ENCODE data around the gene CDH15. TPM values are rescaled to one million over a fixed set of nuclear protein-coding genes. Genes with fewer than 3 reads are reported as not detected.
"Not testable (repeated sequence)": the region's sequence is repeated elsewhere in the genome, so short reads cannot be mapped to it uniquely, and the experiment has no call there.

Gene CDH15
- polyA plus RNA-seq, 1 donor from 2014 or later, result not detected

- Mint-ChIP-seq H3K27me3 (no peaks in the 10 kb centered on the region), H3K4me1 (peaks cover 11 to 16% (median 14%) of the 10 kb centered on the region in 3 donors), H3K27ac (peak overlapping the region in 1 of 3 donors; percentile 24), H3K9me3 (no peaks in the 10 kb centered on the region), H3K4me3 (peak overlapping the region in 3 of 4 donors; percentile 55 to 85 (median 56)), H3K36me3 (peaks cover 3% of the 10 kb centered on the region)
Measured at GRCh38 chr16:89219365-89219764, 47.8 kb downstream of the CDH15 start.

- H3K36me3 Mint-ChIP-seq, result peaks cover 11% of the 10 kb centered on the region
- H3K27ac Mint-ChIP-seq, result no peak overlapping the region
- H3K4me3 Mint-ChIP-seq, result peak overlapping the region in 1 of 4 donors; percentile 50
- H3K9me3 Mint-ChIP-seq, result peaks cover 0 to 2% (median 0%) of the 10 kb centered on the region in 3 donors
- no peaks in the 10 kb centered on the region for H3K27me3 Mint-ChIP-seq
- H3K4me1 Mint-ChIP-seq, result peaks cover 1 to 12% (median 11%) of the 10 kb centered on the region in 3 donors
Measured at GRCh38 chr16:89221604-89222003, 50.1 kb downstream of the CDH15 start.

GRCh38 chr16:89222931-89223330 lies 51.4 kb downstream of the CDH15 start:
- H3K36me3 Mint-ChIP-seq, result peaks cover 18% of the 10 kb centered on the region
- H3K9me3 Mint-ChIP-seq, result peaks cover 2 to 6% (median 5%) of the 10 kb centered on the region in 3 donors
- H3K4me1 Mint-ChIP-seq, result peaks cover 0 to 11% (median 7%) of the 10 kb centered on the region in 3 donors
- H3K4me3 Mint-ChIP-seq, result peak overlapping the region in 1 of 4 donors; percentile 58
- no peak overlapping the region for H3K27ac Mint-ChIP-seq
- H3K27me3 Mint-ChIP-seq, result no peaks in the 10 kb centered on the region

GRCh38 chr16:89224665-89225064 lies 53.1 kb downstream of the CDH15 start:
- Mint-ChIP-seq H3K27ac (no peak overlapping the region), H3K36me3 (peaks cover 20% of the 10 kb centered on the region), H3K4me1 (peaks cover 0 to 6% (median 3%) of the 10 kb centered on the region in 3 donors), H3K4me3 (peak overlapping the region in 1 of 4 donors; percentile 62), H3K9me3 (peaks cover 2 to 16% (median 15%) of the 10 kb centered on the region in 3 donors), H3K27me3 (no peaks in the 10 kb centered on the region)

- Mint-ChIP-seq H3K9me3 (peaks cover 2 to 16% (median 15%) of the 10 kb centered on the region in 3 donors), H3K36me3 (peaks cover 18% of the 10 kb centered on the region), H3K4me3 (no peak overlapping the region), H3K27ac (no peak overlapping the region), H3K27me3 (no peaks in the 10 kb centered on the region), H3K4me1 (peaks cover 0 to 1% (median 0%) of the 10 kb centered on the region in 3 donors)
Measured at GRCh38 chr16:89230255-89230654, 58.7 kb downstream of the CDH15 start.

- Mint-ChIP-seq H3K36me3 (peaks cover 8% of the 10 kb centered on the region), H3K4me1 (peaks cover 0 to 1% (median 0%) of the 10 kb centered on the region in 3 donors), H3K27ac (no peak overlapping the region), H3K4me3 (peak overlapping the region in 1 of 4 donors; percentile 57), H3K27me3 (no peaks in the 10 kb centered on the region), H3K9me3 (peaks cover 2 to 15% (median 10%) of the 10 kb centered on the region in 3 donors)
Measured at GRCh38 chr16:89232107-89232506, 60.6 kb downstream of the CDH15 start.

GRCh38 chr16:89233678-89234490 lies 62.3 kb downstream of the CDH15 start:
- H3K9me3 Mint-ChIP-seq, result peaks cover 0 to 2% (median under 1%) of the 10 kb centered on the region in 3 donors
- no peak overlapping the region for H3K27ac Mint-ChIP-seq
- no peak overlapping the region for H3K4me3 Mint-ChIP-seq
- no peaks in the 10 kb centered on the region for H3K4me1 Mint-ChIP-seq
- H3K36me3 Mint-ChIP-seq, result peaks cover 2% of the 10 kb centered on the region
- no peaks in the 10 kb centered on the region for H3K27me3 Mint-ChIP-seq

GRCh38 chr16:89237733-89238132 lies 66.2 kb downstream of the CDH15 start:
- Mint-ChIP-seq H3K4me3 (no peak overlapping the region), H3K9me3 (no peaks in the 10 kb centered on the region)

GRCh38 chr16:89241187-89242007 lies 69.8 kb downstream of the CDH15 start:
- no peaks in the 10 kb centered on the region for H3K9me3 Mint-ChIP-seq
- no peaks in the 10 kb centered on the region for H3K36me3 Mint-ChIP-seq
- peak overlapping the region; percentile 93 to 98 (median 95) for H3K4me3 Mint-ChIP-seq
- H3K4me1 Mint-ChIP-seq, result peaks cover 2 to 10% (median 9%) of the 10 kb centered on the region in 3 donors
- peak overlapping the region; percentile 96 to 100 (median 98) for H3K27ac Mint-ChIP-seq
- peaks cover 1% of the 10 kb centered on the region for H3K27me3 Mint-ChIP-seq

More at GRCh38 chr16:89237733-89238132, 66.2 kb downstream of the CDH15 start:
- H3K4me1 Mint-ChIP-seq, result peaks cover 2 to 9% (median 6%) of the 10 kb centered on the region in 3 donors
- H3K36me3 Mint-ChIP-seq, result no peaks in the 10 kb centered on the region
- no peaks in the 10 kb centered on the region for H3K27me3 Mint-ChIP-seq
- peak overlapping the region in 1 of 3 donors; percentile 19 for H3K27ac Mint-ChIP-seq

- Mint-ChIP-seq H3K36me3 (no peaks in the 10 kb centered on the region), H3K27me3 (peaks cover 2% of the 10 kb centered on the region), H3K4me1 (peaks cover 3 to 10% (median 9%) of the 10 kb centered on the region in 3 donors), H3K4me3 (peak overlapping the region in 3 of 4 donors; percentile 17 to 68 (median 21)), H3K27ac (peak overlapping the region in 1 of 3 donors; percentile 51), H3K9me3 (no peaks in the 10 kb centered on the region)
Measured at GRCh38 chr16:89242795-89243200, 71.2 kb downstream of the CDH15 start.

GRCh38 chr16:89243664-89244063 lies 72.1 kb downstream of the CDH15 start:
- Mint-ChIP-seq H3K4me3 (peak overlapping the region in 1 of 4 donors; percentile 17), H3K4me1 (peaks cover 3 to 10% (median 9%) of the 10 kb centered on the region in 3 donors), H3K27me3 (peaks cover 2% of the 10 kb centered on the region), H3K27ac (peak overlapping the region in 2 of 3 donors; percentile 51 to 71), H3K9me3 (no peaks in the 10 kb centered on the region), H3K36me3 (no peaks in the 10 kb centered on the region)

GRCh38 chr16:89244264-89244663 lies 72.7 kb downstream of the CDH15 start:
- not testable (repeated sequence) for H3K27me3 Mint-ChIP-seq, H3K36me3 Mint-ChIP-seq, H3K9me3 Mint-ChIP-seq, H3K4me1 Mint-ChIP-seq
- Mint-ChIP-seq H3K4me3 (peak overlapping the region in 1 of 4 donors; percentile 17), H3K27ac (peak overlapping the region in 2 of 3 donors; percentile 51 to 71)

GRCh38 chr16:89244754-89245153 lies 73.2 kb downstream of the CDH15 start:
- Mint-ChIP-seq H3K4me3 (peak overlapping the region in 1 of 4 donors; percentile 55), H3K27ac (peak overlapping the region in 1 of 3 donors; percentile 73), H3K36me3 (no peaks in the 10 kb centered on the region), H3K27me3 (peaks cover 2% of the 10 kb centered on the region), H3K9me3 (peaks cover 0 to under 1% (median 0%) of the 10 kb centered on the region in 3 donors), H3K4me1 (peaks cover 3 to 10% (median 8%) of the 10 kb centered on the region in 3 donors)
